ENCODE results near the gene ARMC8.

DNA sequence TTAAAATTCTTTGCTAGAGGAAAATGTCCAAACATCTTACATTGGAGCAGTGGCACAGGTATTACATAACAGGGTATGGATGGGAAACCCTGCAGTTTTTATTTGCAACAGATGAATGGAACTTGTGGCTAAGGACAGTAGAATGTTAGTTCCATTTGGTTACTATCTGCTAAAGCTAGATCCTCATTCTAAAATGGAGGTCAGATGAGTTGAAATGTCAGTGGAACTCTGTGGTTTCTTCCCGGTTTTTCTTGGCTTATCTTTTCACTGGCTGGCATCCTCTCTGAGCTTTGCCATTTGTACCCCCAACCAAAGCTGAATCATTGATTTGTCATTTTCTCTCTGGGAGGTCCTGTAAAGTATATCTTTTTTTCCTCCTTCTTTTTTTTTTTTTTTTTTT is 68.9 kb downstream of the ARMC8 start:
- TF ChIP-seq, protein P1, sequence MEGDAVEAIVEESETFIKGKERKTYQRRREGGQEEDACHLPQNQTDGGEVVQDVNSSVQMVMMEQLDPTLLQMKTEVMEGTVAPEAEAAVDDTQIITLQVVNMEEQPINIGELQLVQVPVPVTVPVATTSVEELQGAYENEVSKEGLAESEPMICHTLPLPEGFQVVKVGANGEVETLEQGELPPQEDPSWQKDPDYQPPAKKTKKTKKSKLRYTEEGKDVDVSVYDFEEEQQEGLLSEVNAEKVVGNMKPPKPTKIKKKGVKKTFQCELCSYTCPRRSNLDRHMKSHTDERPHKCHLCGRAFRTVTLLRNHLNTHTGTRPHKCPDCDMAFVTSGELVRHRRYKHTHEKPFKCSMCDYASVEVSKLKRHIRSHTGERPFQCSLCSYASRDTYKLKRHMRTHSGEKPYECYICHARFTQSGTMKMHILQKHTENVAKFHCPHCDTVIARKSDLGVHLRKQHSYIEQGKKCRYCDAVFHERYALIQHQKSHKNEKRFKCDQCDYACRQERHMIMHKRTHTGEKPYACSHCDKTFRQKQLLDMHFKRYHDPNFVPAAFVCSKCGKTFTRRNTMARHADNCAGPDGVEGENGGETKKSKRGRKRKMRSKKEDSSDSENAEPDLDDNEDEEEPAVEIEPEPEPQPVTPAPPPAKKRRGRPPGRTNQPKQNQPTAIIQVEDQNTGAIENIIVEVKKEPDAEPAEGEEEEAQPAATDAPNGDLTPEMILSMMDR (IDR thresholded peaks at IDR 0.05; ENCODE audit: poor library complexity, severe bottlenecking): no peak
- TF ChIP-seq RAD21 (conservative IDR thresholded peaks at IDR 0.05) (no peak), MXI1 (conservative IDR thresholded peaks at IDR 0.05; ENCODE audit: poor library complexity, severe bottlenecking) (no peak), POLR2AphosphoS5 (IDR thresholded peaks at IDR 0.05) (no peak), EZH2 (IDR thresholded peaks at IDR 0.05; ENCODE audit: borderline replicate concordance, insufficient read depth, low read length, poor library complexity, severe bottlenecking) (no peak), EP300 (conservative IDR thresholded peaks at IDR 0.05; ENCODE audit: poor library complexity, severe bottlenecking) (no peak), SMC3 (conservative IDR thresholded peaks at IDR 0.05; ENCODE audit: poor library complexity) (no peak)
- TF ChIP-seq, protein P2, sequence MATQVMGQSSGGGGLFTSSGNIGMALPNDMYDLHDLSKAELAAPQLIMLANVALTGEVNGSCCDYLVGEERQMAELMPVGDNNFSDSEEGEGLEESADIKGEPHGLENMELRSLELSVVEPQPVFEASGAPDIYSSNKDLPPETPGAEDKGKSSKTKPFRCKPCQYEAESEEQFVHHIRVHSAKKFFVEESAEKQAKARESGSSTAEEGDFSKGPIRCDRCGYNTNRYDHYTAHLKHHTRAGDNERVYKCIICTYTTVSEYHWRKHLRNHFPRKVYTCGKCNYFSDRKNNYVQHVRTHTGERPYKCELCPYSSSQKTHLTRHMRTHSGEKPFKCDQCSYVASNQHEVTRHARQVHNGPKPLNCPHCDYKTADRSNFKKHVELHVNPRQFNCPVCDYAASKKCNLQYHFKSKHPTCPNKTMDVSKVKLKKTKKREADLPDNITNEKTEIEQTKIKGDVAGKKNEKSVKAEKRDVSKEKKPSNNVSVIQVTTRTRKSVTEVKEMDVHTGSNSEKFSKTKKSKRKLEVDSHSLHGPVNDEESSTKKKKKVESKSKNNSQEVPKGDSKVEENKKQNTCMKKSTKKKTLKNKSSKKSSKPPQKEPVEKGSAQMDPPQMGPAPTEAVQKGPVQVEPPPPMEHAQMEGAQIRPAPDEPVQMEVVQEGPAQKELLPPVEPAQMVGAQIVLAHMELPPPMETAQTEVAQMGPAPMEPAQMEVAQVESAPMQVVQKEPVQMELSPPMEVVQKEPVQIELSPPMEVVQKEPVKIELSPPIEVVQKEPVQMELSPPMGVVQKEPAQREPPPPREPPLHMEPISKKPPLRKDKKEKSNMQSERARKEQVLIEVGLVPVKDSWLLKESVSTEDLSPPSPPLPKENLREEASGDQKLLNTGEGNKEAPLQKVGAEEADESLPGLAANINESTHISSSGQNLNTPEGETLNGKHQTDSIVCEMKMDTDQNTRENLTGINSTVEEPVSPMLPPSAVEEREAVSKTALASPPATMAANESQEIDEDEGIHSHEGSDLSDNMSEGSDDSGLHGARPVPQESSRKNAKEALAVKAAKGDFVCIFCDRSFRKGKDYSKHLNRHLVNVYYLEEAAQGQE (IDR thresholded peaks at IDR 0.05; ENCODE audit: borderline replicate concordance): no peak
